HL-60 (cell line): ENCODE measurements around the gene CNNM1.

Source experiments
- CTCF ChIP-seq: IDR thresholded peaks from one replicate; pipeline ENCODE4 v1.5.1; 2011; ENCODE audit warnings: low read length, control low read depth, inconsistent platforms; ENCODE audit not compliant: insufficient read depth
- GABPA ChIP-seq: IDR thresholded peaks from 2 replicates; pipeline ENCODE4 v1.6.1; 2012; ENCODE audit warnings: low read depth
- POLR2AphosphoS5 ChIP-seq: IDR thresholded peaks from 2 replicates; pipeline ENCODE4 v1.6.1; 2012; ENCODE audit warnings: low read depth
- REST ChIP-seq: IDR thresholded peaks from 2 replicates; pipeline ENCODE4 v1.6.1; 2012; ENCODE audit warnings: low read depth; ENCODE audit not compliant: insufficient replicate concordance
- SPI1 ChIP-seq: IDR thresholded peaks from 2 replicates; pipeline ENCODE4 v1.6.1; 2012; ENCODE audit warnings: low read depth, mild to moderate bottlenecking, borderline replicate concordance

- TF ChIP-seq CTCF (no peak), REST (no peak), POLR2AphosphoS5 (no peak), SPI1 (no peak), GABPA (no peak)
Measured at GRCh38 chr10:99341248-99341647, 12.1 kb downstream of the CNNM1 start.
